Osteocyte (in vitro differentiated cells): Measurements from ENCODE around the gene SEPTIN8. TPM values are rescaled to one million over a fixed set of nuclear protein-coding genes. Genes with fewer than 3 reads are reported as not detected.

Source experiments
- DNase-seq: peaks from one replicate; pipeline ENCODE4 v3.0.0; 2021; ENCODE audit warnings: mixed read lengths; ENCODE audit not compliant: unreplicated experiment; ENCODE audit errors: extremely low spot score
- H3K27ac Mint-ChIP-seq: one replicate; pipeline ENCODE4 v1.8.0; 2021; ENCODE audit warnings: mild to moderate bottlenecking, mixed read lengths; ENCODE audit not compliant: unreplicated experiment
- H3K27me3 Mint-ChIP-seq: one replicate; pipeline ENCODE4 v1.8.0; 2021; ENCODE audit warnings: mixed read lengths; ENCODE audit not compliant: unreplicated experiment
- H3K36me3 Mint-ChIP-seq: one replicate; pipeline ENCODE4 v1.8.0; 2021; ENCODE audit warnings: mixed read lengths; ENCODE audit not compliant: unreplicated experiment
- H3K4me1 Mint-ChIP-seq: one replicate; pipeline ENCODE4 v1.8.0; 2021; ENCODE audit warnings: mixed read lengths; ENCODE audit not compliant: unreplicated experiment
- H3K4me3 Mint-ChIP-seq: one replicate; pipeline ENCODE4 v1.8.0; 2021; ENCODE audit warnings: mild to moderate bottlenecking, moderate library complexity, mixed read lengths; ENCODE audit not compliant: unreplicated experiment
- H3K9me3 Mint-ChIP-seq: one replicate; pipeline ENCODE4 v1.8.0; 2021; ENCODE audit warnings: mixed read lengths; ENCODE audit not compliant: unreplicated experiment
- total RNA-seq: library from RNA; stranded (reverse); gene quantifications from 2 replicates; pipeline ENCODE4 v1.2.1, GENCODE V29; 2021
- TF ChIP-seq, protein P1 (sequence below): fragments of 200-600 bp; sonication (generic); IDR thresholded peaks from 2 replicates; pipeline ENCODE4 v1.5.0; 2021; ENCODE audit warnings: antibody characterized with exemption, mild to moderate bottlenecking, moderate library complexity

Gene SEPTIN8
- total RNA-seq, 1 donor from 2014 or later: 57.9 TPM

DNA sequence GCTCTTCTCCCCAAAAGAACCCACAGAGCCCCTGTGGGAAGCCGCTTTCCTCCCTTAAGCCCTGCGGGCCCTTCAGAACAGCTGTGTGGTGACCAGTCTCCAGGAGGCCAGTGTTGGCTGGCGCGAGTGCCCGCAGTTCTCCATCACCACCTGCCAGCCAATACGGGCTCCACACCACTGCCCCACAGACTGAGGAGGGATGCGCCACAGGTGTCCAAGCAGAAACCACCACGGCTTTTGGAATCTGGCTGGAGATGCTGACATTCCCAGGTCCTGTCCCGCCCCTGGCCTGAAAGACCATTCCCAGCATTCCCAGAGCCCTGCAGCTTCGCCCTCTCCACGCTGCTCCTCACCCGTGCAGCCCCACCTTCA, 17.0 kb downstream of the SEPTIN8 start:
- peak; percentile 73 for DNase-seq
- Mint-ChIP-seq H3K9me3 (no peaks in the 10 kb centered on the region), H3K27ac (no peak overlapping the region), H3K4me3 (no peak overlapping the region), H3K36me3 (peaks cover 41% of the 10 kb centered on the region), H3K4me1 (no peaks in the 10 kb centered on the region), H3K27me3 (no peaks in the 10 kb centered on the region)
- TF ChIP-seq, protein P1, sequence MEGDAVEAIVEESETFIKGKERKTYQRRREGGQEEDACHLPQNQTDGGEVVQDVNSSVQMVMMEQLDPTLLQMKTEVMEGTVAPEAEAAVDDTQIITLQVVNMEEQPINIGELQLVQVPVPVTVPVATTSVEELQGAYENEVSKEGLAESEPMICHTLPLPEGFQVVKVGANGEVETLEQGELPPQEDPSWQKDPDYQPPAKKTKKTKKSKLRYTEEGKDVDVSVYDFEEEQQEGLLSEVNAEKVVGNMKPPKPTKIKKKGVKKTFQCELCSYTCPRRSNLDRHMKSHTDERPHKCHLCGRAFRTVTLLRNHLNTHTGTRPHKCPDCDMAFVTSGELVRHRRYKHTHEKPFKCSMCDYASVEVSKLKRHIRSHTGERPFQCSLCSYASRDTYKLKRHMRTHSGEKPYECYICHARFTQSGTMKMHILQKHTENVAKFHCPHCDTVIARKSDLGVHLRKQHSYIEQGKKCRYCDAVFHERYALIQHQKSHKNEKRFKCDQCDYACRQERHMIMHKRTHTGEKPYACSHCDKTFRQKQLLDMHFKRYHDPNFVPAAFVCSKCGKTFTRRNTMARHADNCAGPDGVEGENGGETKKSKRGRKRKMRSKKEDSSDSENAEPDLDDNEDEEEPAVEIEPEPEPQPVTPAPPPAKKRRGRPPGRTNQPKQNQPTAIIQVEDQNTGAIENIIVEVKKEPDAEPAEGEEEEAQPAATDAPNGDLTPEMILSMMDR: no peak

DNA sequence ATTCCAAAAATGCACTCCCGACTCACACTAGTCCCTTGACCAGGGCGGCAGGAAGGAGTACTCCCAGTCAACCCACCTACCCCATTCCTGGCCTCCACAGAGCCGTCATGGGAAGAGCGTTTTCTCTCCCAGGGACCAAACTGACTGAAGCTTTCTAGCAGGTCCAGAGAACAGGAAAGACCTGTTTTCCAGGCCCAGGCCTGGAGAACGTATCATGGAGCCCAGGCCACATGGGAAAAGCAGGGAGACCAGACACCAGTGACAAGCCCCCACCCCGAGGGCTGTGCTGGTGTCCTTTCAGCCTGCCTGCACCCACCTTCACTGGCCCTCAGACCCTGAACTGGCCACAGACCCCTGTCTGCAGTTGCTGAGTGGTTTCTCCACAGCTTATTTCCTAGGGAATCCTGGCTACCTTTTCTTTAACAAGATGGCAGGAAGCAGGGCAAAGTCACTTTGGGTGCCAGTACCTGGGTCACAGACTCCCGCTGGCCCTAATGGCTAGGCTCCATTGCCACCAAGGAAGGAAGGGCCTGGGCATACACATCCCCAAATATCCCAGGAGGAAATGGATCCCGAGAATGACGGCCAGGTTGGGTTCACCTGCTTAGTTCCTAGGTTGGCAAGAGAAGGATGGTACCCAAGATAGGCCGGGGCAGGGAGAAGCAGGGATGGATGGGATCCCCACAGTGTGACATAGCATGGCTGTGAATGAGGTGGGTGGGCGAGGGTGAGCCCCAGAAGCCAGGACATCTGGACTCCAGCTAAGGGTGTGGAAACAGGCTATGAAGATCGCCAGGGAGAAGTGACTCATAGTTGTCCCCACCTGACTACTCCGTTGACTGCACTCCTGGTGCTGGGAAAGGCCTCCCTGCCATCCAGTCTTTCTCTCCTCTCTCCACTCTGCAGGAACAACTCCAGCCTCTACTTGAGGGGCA, 17.7 kb downstream of the SEPTIN8 start:
- H3K4me1 Mint-ChIP-seq: no peaks in the 10 kb centered on the region
- H3K27ac Mint-ChIP-seq: no peak overlapping the region
- H3K4me3 Mint-ChIP-seq: no peak overlapping the region
- H3K27me3 Mint-ChIP-seq: no peaks in the 10 kb centered on the region
- H3K36me3 Mint-ChIP-seq: peaks cover 38% of the 10 kb centered on the region
- peak; percentile 69 for DNase-seq
- TF ChIP-seq, protein P1: no peak
- no peaks in the 10 kb centered on the region for H3K9me3 Mint-ChIP-seq

DNA sequence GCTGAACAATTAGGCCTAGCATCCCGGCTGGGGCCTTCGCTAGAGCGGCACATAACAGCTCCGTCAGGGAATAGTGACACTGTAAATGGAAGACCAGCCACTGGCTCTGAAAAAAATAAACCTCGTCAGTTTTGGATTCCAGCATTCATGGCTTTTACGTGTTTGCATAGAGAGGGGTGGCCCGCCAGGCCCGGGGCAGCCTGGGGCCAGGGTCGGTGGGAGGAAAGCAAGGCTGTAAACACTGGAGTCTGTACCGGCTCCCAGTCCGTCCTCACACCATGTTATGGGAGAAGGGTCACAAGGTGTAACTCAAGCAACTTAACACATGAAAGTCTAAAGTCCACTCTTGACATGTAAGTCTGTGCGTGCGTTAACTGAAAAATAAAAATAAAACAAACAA, 18.6 kb downstream of the SEPTIN8 start:
- Mint-ChIP-seq H3K4me3 (no peak overlapping the region), H3K27me3 (no peaks in the 10 kb centered on the region), H3K9me3 (no peaks in the 10 kb centered on the region), H3K36me3 (peaks cover 36% of the 10 kb centered on the region), H3K4me1 (no peaks in the 10 kb centered on the region), H3K27ac (no peak overlapping the region)
- TF ChIP-seq, protein P1: no peak
- DNase-seq: peak; percentile 66

DNA sequence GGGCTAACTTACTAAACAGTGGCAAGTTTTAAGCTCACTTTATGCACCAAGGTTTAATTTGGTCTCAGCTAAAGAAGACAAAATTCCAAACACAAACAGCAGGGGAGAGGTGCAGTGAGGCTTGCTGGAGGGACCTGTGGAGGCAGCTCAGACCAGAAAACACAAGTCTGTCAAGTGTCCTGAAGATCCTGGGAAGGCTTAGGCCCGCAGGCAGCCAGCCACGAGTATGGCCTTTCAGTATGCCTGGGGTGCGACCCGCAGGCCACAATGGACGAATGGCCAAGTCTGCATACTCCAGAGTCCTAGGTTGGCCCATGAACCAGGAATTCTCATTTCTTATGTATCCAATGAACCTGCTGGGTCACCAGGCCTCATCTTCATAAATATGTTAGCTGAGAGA, 20.5 kb downstream of the SEPTIN8 start:
- DNase-seq: no peak
- peaks cover 3% of the 10 kb centered on the region for H3K4me1 Mint-ChIP-seq

DNA sequence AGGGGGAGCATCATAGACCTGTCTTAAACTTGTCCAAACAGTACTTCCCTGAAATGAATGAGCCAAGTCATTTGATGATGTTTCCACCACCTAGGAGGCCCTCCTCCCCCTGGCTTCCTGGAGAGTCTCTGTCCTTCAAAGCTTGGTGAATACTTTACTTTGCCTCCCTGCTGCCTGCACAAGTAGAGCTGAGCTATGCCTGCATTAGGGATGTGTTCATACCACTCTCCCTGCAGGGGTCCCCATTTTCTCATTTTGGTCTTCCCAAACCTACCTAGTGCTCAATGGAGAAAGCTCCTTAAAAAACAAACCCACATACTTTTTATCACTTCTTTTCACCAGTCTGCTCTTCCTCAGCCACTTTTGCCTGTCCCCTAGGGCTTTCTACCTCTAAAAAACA, 22.1 kb downstream of the SEPTIN8 start:
- Mint-ChIP-seq H3K4me1 (peaks cover 18% of the 10 kb centered on the region), H3K9me3 (no peaks in the 10 kb centered on the region), H3K36me3 (peaks cover 21% of the 10 kb centered on the region), H3K4me3 (no peak overlapping the region), H3K27ac (no peak overlapping the region), H3K27me3 (no peaks in the 10 kb centered on the region)
- TF ChIP-seq, protein P1: peak; percentile 26
- DNase-seq: peak; percentile 40

More for the DNA sequence above, 20.5 kb downstream of the SEPTIN8 start:
- H3K36me3 Mint-ChIP-seq: peaks cover 27% of the 10 kb centered on the region
- H3K27me3 Mint-ChIP-seq: no peaks in the 10 kb centered on the region
- no peak overlapping the region for H3K4me3 Mint-ChIP-seq
- H3K27ac Mint-ChIP-seq: no peak overlapping the region
- TF ChIP-seq, protein P1: no peak
- H3K9me3 Mint-ChIP-seq: no peaks in the 10 kb centered on the region
